Parathyroid adenoma (tissue), 2 donors: ENCODE measurements around the gene CRIM1.

Experiments
- H2AFZ ChIP-seq: fragments of 300-600 bp; sonication (generic); one replicate; pipeline ENCODE4 v1.7.0; 2017; ENCODE audit warnings: antibody characterized with exemption, mild to moderate bottlenecking
- H3K27ac ChIP-seq: fragments of 300-600 bp; sonication (generic); one replicate; pipeline ENCODE4 v1.7.0; 2017
- H3K27me3 ChIP-seq: fragments of 300-600 bp; sonication (generic); one replicate; pipeline ENCODE4 v1.7.0; 2017; ENCODE audit warnings: low read length; ENCODE audit not compliant: control insufficient read depth, insufficient read depth
- H3K36me3 ChIP-seq: fragments of 300-600 bp; sonication (generic); one replicate; pipeline ENCODE4 v1.7.0; 2017; ENCODE audit warnings: low read length; ENCODE audit not compliant: control insufficient read depth, insufficient read depth
- H3K4me1 ChIP-seq: fragments of 300-600 bp; sonication (generic); one replicate; pipeline ENCODE4 v1.7.0; 2017; ENCODE audit warnings: control low read depth
- H3K4me2 ChIP-seq: fragments of 300-600 bp; sonication (generic); one replicate; pipeline ENCODE4 v1.7.0; 2017; ENCODE audit warnings: low read length
- H3K4me3 ChIP-seq: fragments of 300-600 bp; sonication (generic); one replicate; pipeline ENCODE4 v1.7.0; 2017; ENCODE audit warnings: low read depth, low read length
- H3K79me2 ChIP-seq: fragments of 300-600 bp; sonication (generic); one replicate; pipeline ENCODE4 v1.7.0; 2017; ENCODE audit warnings: control low read depth
- H3K9ac ChIP-seq: fragments of 300-600 bp; sonication (generic); one replicate; pipeline ENCODE4 v1.7.0; 2017; ENCODE audit warnings: mild to moderate bottlenecking
- H3K9me3 ChIP-seq: fragments of 300-600 bp; sonication (generic); one replicate; pipeline ENCODE4 v1.7.0; 2017; ENCODE audit warnings: low read length; ENCODE audit not compliant: control insufficient read depth
- TF ChIP-seq, protein P1 (sequence below): fragments of 300-600 bp; sonication (generic); IDR thresholded peaks from one replicate; pipeline ENCODE4 v1.7.0; 2017; ENCODE audit warnings: antibody characterized with exemption, mild to moderate bottlenecking
- donor health status: primary hyperparathyroidism.

Gene CRIM1

DNA sequence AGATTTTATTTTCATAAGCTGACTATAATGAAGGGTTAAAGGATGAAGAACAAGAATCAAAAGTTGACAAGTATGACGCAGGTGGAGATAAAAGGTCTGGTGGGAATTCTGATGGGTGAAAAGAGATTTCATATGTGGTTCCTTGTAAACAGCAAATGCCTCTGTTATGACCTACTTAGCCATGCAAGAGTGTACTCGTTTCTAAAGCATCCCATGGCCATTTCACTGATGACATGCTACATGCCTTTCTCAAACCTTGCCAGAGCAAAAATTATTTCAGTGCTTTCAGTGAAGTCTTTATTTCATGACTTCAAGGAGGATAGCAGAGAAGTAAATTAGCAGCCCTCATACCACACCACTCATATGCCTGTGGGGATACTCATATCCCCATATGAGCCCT is 170.6 kb downstream of the CRIM1 start:
- Histone ChIP-seq H3K27ac (no peak overlapping the region), H3K9ac (no peak overlapping the region), H3K4me3 (no peak overlapping the region), H3K27me3 (no peaks in the 10 kb centered on the region), H2AFZ (no peak overlapping the region), H3K79me2 (no peaks in the 10 kb centered on the region), H3K4me2 (no peak overlapping the region), H3K36me3 (no peaks in the 10 kb centered on the region), H3K9me3 (no peaks in the 10 kb centered on the region), H3K4me1 (no peaks in the 10 kb centered on the region)
- TF ChIP-seq, protein P1, sequence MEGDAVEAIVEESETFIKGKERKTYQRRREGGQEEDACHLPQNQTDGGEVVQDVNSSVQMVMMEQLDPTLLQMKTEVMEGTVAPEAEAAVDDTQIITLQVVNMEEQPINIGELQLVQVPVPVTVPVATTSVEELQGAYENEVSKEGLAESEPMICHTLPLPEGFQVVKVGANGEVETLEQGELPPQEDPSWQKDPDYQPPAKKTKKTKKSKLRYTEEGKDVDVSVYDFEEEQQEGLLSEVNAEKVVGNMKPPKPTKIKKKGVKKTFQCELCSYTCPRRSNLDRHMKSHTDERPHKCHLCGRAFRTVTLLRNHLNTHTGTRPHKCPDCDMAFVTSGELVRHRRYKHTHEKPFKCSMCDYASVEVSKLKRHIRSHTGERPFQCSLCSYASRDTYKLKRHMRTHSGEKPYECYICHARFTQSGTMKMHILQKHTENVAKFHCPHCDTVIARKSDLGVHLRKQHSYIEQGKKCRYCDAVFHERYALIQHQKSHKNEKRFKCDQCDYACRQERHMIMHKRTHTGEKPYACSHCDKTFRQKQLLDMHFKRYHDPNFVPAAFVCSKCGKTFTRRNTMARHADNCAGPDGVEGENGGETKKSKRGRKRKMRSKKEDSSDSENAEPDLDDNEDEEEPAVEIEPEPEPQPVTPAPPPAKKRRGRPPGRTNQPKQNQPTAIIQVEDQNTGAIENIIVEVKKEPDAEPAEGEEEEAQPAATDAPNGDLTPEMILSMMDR: no peak

DNA sequence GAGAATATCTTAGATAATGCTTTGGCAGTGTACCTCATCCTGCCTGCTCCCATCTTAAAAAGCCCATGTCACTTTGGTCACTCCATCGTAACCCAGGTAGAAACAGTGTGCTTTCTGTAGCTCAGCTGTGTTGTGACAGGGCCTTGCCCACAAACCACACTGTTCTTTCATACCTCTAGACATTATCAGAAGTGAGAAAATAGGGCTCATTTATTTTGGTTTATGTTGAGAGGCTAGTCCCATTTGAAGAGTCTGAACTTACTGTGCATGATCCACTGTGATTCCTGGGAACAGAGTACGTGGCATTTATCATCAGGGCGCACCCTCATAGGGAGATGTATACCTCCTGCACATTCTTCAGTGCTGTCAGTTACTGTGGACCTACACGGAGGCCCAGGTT is 172.7 kb downstream of the CRIM1 start:
- no peaks in the 10 kb centered on the region for H3K4me1 ChIP-seq
- H3K9ac ChIP-seq: no peak overlapping the region
- H3K9me3 ChIP-seq: no peaks in the 10 kb centered on the region
- H2AFZ ChIP-seq: no peak overlapping the region
- no peaks in the 10 kb centered on the region for H3K27me3 ChIP-seq
- no peak overlapping the region for H3K4me3 ChIP-seq
- no peak overlapping the region for H3K27ac ChIP-seq
- no peak overlapping the region for H3K4me2 ChIP-seq
- no peaks in the 10 kb centered on the region for H3K36me3 ChIP-seq
- TF ChIP-seq, protein P1: no peak
- H3K79me2 ChIP-seq: no peaks in the 10 kb centered on the region

DNA sequence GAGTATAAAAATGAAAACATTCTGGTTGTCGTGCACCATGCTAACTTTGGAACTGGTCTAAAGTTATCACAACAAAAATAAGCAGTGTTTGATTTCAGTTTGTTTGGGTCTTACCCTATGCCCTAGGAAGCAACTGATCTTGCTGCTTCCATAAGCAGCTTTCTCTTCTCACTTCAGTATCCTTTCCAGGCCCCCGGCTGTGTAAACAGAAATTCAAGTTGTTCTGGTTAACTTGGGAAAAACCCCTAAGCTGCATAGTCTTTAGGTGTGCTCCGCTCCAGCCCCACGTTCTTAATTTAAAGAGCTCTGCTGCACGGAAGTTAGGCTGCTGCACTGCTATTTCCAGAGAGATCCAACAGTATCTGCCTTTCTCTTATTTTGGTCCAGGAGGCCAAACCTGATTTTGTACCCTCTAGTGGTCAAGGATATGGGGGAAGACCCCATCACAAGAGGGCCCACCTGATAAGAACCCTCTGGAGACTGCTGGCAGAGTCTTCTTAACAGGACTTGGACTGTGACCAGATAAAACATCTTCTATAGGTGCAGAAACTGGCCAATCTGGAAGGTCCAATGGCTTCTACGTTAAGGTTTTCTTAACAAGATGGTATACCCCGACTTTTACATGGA is 173.3 kb downstream of the CRIM1 start:
- H3K9ac ChIP-seq: no peak overlapping the region
- H2AFZ ChIP-seq: no peak overlapping the region
- no peaks in the 10 kb centered on the region for H3K9me3 ChIP-seq
- no peaks in the 10 kb centered on the region for H3K79me2 ChIP-seq
- H3K36me3 ChIP-seq: no peaks in the 10 kb centered on the region
- no peak overlapping the region for H3K4me3 ChIP-seq
- H3K4me1 ChIP-seq: no peaks in the 10 kb centered on the region
- no peak overlapping the region for H3K27ac ChIP-seq
- H3K4me2 ChIP-seq: no peak overlapping the region
- no peaks in the 10 kb centered on the region for H3K27me3 ChIP-seq
- TF ChIP-seq, protein P1: no peak

DNA sequence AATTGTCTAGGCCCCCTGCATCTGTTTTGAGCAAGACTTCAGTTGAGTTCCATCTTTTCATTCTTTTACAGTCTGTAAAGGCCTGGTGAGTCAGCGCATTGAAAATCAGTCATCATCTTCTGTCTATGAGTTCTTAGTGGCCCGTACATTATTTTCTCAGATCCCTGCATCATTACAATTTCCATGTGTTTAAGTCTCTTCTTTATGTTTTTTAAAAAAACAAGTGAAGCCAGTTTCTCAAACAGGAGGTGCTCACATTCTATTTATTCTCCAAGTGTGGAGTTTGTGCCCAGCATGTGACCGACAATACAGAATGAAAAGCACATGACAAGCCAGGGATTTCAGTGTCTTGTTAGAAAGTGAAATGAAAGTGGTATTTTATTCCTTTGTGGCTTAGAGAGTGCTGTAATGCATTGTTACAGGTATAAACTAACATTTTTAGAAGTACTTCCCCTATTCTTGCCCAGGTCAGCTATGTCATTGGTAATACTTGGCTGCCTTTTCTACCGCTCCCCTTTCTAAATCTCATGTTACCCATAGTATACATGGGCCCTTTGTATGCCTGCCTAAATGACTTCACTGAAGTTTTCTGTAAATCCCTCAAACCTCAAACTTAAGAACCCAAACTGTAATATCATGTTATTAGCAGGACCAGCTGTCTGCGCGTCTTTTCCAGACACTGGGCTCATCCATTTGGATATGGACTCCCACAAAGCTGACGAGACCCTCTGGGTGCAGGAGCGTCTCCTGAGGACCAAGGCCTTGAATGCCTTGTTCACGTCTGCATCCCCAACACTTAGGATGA is 174.8 kb downstream of the CRIM1 start:
- Histone ChIP-seq H3K4me1 (no peaks in the 10 kb centered on the region), H3K9ac (no peak overlapping the region), H3K27me3 (no peaks in the 10 kb centered on the region), H2AFZ (no peak overlapping the region), H3K36me3 (no peaks in the 10 kb centered on the region), H3K27ac (no peak overlapping the region), H3K79me2 (no peaks in the 10 kb centered on the region), H3K9me3 (no peaks in the 10 kb centered on the region), H3K4me3 (no peak overlapping the region), H3K4me2 (no peak overlapping the region)
- TF ChIP-seq, protein P1: no peak

DNA sequence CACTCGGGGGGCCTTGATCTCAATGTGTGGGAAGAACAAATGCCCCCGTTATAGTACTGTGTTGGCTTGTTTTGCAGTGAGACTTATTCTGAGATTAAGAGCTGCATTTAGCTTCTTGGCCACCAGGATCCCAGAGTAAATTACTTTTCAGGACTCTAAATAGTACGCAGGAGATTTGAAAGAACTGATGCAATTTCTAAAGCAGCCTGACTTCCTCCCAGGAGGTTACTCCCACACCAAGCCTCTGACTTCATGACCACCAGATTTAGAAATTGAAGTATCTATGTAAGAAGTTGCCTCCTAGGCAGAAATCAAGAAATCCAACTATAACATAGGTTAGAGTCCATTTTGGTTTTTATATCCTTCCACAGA is 175.4 kb downstream of the CRIM1 start:
- H3K79me2 ChIP-seq: no peaks in the 10 kb centered on the region
- no peaks in the 10 kb centered on the region for H3K27me3 ChIP-seq
- TF ChIP-seq, protein P1: no peak
- no peaks in the 10 kb centered on the region for H3K9me3 ChIP-seq
- no peak overlapping the region for H3K9ac ChIP-seq
- no peak overlapping the region for H3K27ac ChIP-seq
- H3K4me2 ChIP-seq: no peak overlapping the region
- no peaks in the 10 kb centered on the region for H3K36me3 ChIP-seq
- no peak overlapping the region for H3K4me3 ChIP-seq
- no peak overlapping the region for H2AFZ ChIP-seq
- no peaks in the 10 kb centered on the region for H3K4me1 ChIP-seq
